Adipose tissue (tissue), 3 donors: Measurements from ENCODE around the gene RIMOC1. TPM values are rescaled to one million over a fixed set of nuclear protein-coding genes. Genes with fewer than 3 reads are reported as not detected.

Experiments
- H3K27ac ChIP-seq: one replicate; pipeline ENCODE4 v1.5.1; 2013; ENCODE audit warnings: low read depth, low read length
- WGBS, 3 donors: extraction: QIAGEN DNeasy Blood & Tissue Kit; methylation state at CpG; one replicate each; pipeline ENCODE4 v1.1.7; 2013; 5-methylcytosine and 5-hydroxymethylcytosine counted together
- polyA plus RNA-seq, 3 donors: library from polyadenylated mRNA; stranded (reverse); fragments of 200-250 nt; gene quantifications; one replicate each; pipeline ENCODE4 v1.2.3, GENCODE V29; 2013
- donor health status: healthy with polysubstance abuse.
- donor health status: Bipolar disorder and iron deficiency.
- donor health status: healthy.

Gene RIMOC1
- polyA plus RNA-seq: 1 to 10 TPM; 4.5 to 9.9 (median 6.9) TPM

GRCh38 chr5:41903892-41904799 is at the start of gene RIMOC1:
RIMOC1 (plus strand) TSS chr5:41904344; CDS start chr5:41904368, 24 bp downstream.
- 0% methylated on average over 53 to 55 of the region's 55 CpGs for WGBS, 3 donors
- H3K27ac ChIP-seq: peak within 1 kb of the TSS; percentile 62

GRCh38 chr5:41856644-41857491 is 47.3 kb upstream of the RIMOC1 start:
- no peak overlapping the region for H3K27ac ChIP-seq
- WGBS, 3 donors: 45 to 50% (median 49%) methylated on average over 5 of the region's 5 CpGs

- WGBS, 3 donors: 93 to 97% (median 94%) methylated on average over 1 of the region's 1 CpG
- H3K27ac ChIP-seq: no peak overlapping the region
Observed at GRCh38 chr5:41857989-41858388, 46.2 kb upstream of the RIMOC1 start.

GRCh38 chr5:41858890-41859289 is 45.3 kb upstream of the RIMOC1 start:
- WGBS, 3 donors: 88 to 90% (median 89%) methylated on average over 2 of the region's 2 CpGs
- no peak overlapping the region for H3K27ac ChIP-seq

GRCh38 chr5:41863871-41864486 is 40.2 kb upstream of the RIMOC1 start:
- H3K27ac ChIP-seq: no peak overlapping the region

- 11 to 15% (median 14%) methylated on average over 28 of the region's 28 CpGs for WGBS, 3 donors
Observed at GRCh38 chr5:41869151-41869723, 34.9 kb upstream of the RIMOC1 start.

GRCh38 chr5:41869724-41870626 is 34.2 kb upstream of the RIMOC1 start, which contains the start of gene OXCT1:
OXCT1 (minus strand) TSS chr5:41870425; CDS start chr5:41870358, 67 bp downstream.
- WGBS, 3 donors: 0 to 1% (median 0%) methylated on average over 78 to 82 of the region's 82 CpGs
- peak within 1 kb of the TSS; percentile 64 for H3K27ac ChIP-seq

More at GRCh38 chr5:41869151-41869723, 34.9 kb upstream of the RIMOC1 start:
- H3K27ac ChIP-seq: no peak overlapping the region

GRCh38 chr5:41870627-41871048 is 33.5 kb upstream of the RIMOC1 start:
- WGBS, 3 donors: 6 to 9% (median 8%) methylated on average over 16 of the region's 16 CpGs
- peak overlapping the region; percentile 64 for H3K27ac ChIP-seq

GRCh38 chr5:41871852-41872251 is 32.3 kb upstream of the RIMOC1 start:
- no peak overlapping the region for H3K27ac ChIP-seq
- 51 to 62% (median 58%) methylated on average over 2 of the region's 2 CpGs for WGBS, 3 donors

GRCh38 chr5:41874512-41875060 is 29.6 kb upstream of the RIMOC1 start:
- H3K27ac ChIP-seq: no peak overlapping the region

- H3K27ac ChIP-seq: no peak overlapping the region
Observed at GRCh38 chr5:41875121-41875520, 29.0 kb upstream of the RIMOC1 start.

GRCh38 chr5:41876678-41877077 is 27.5 kb upstream of the RIMOC1 start:
- 58 to 79% (median 76%) methylated on average over 2 of the region's 2 CpGs for WGBS, 3 donors
- H3K27ac ChIP-seq: no peak overlapping the region

- H3K27ac ChIP-seq: no peak overlapping the region
- WGBS, 3 donors: 93 to 97% (median 94%) methylated on average over 1 of the region's 1 CpG
Observed at GRCh38 chr5:41877408-41877807, 26.7 kb upstream of the RIMOC1 start.

- WGBS, 3 donors: 82 to 87% (median 82%) methylated on average over 2 of the region's 2 CpGs
- no peak overlapping the region for H3K27ac ChIP-seq
Observed at GRCh38 chr5:41878173-41878572, 26.0 kb upstream of the RIMOC1 start.

- 45 to 86% (median 82%) methylated on average over 3 of the region's 3 CpGs for WGBS, 3 donors
- H3K27ac ChIP-seq: no peak overlapping the region
Observed at GRCh38 chr5:41878643-41879478, 25.3 kb upstream of the RIMOC1 start.

GRCh38 chr5:41882765-41883164 is 21.4 kb upstream of the RIMOC1 start:
- H3K27ac ChIP-seq: no peak overlapping the region
- WGBS, 3 donors: 70 to 78% (median 75%) methylated on average over 5 of the region's 5 CpGs
